Calu3 (cell line): Measurements from ENCODE around the gene PDCD7. TPM values are rescaled to one million over a fixed set of nuclear protein-coding genes. Genes with fewer than 3 reads are reported as not detected.
"Not testable (repeated sequence)": the region's sequence is repeated elsewhere in the genome, so short reads cannot be mapped to it uniquely, and the experiment has no call there.

Source experiments
- BruUV-seq: library from RNA; stranded (reverse); fragments of 400-500 nt; replicated peaks from 2 replicates; lab custom pipeline; 2021; lab: Mats Ljungman, UMichigan
- CTCF ChIA-PET: fragments of 300-600 bp; sonication (Branson Sonifier 250); formaldehyde crosslinking; loops from one replicate; lab custom pipeline; 2022; ENCODE audit warnings: antibody characterized with exemption; lab: Charles Lee
- DNase-seq: peaks from one replicate; pipeline ENCODE4 v3.0.0; 2022
- H3K27ac Mint-ChIP-seq: one replicate; pipeline ENCODE4 v1.8.0; 2022; ENCODE audit warnings: mixed read lengths; ENCODE audit not compliant: unreplicated experiment
- H3K27me3 Mint-ChIP-seq: one replicate; pipeline ENCODE4 v1.8.0; 2022; ENCODE audit warnings: mixed read lengths; ENCODE audit not compliant: unreplicated experiment
- H3K36me3 Mint-ChIP-seq: one replicate; pipeline ENCODE4 v1.8.0; 2022; ENCODE audit warnings: mild to moderate bottlenecking, moderate library complexity, mixed read lengths; ENCODE audit not compliant: insufficient read depth, unreplicated experiment
- H3K4me1 Mint-ChIP-seq: one replicate; pipeline ENCODE4 v1.8.0; 2022; ENCODE audit warnings: mild to moderate bottlenecking, low read depth, mixed read lengths; ENCODE audit not compliant: unreplicated experiment
- H3K4me3 Mint-ChIP-seq: one replicate; pipeline ENCODE4 v1.8.0; 2022; ENCODE audit warnings: mild to moderate bottlenecking, low read depth, moderate library complexity, mixed read lengths; ENCODE audit not compliant: unreplicated experiment
- H3K9me3 Mint-ChIP-seq: one replicate; pipeline ENCODE4 v1.8.0; 2022; ENCODE audit warnings: low read depth, mixed read lengths; ENCODE audit not compliant: unreplicated experiment
- CTCF ChIP-seq: fragments of 200-600 bp; IDR thresholded peaks from one replicate; pipeline ENCODE4 v1.8.0; 2022; ENCODE audit warnings: antibody characterized with exemption; ENCODE audit not compliant: unreplicated experiment
- intact Hi-C: fragments of 100-400 bp; cut with micrococcal nuclease; formaldehyde crosslinking; loops from one replicate; pipeline ENCODE4 v1.10.0; 2022; ENCODE audit not compliant: unreplicated experiment
- total RNA-seq: library from RNA; stranded (reverse); gene quantifications from 2 replicates; pipeline ENCODE4 v1.2.3, GENCODE V29; 2022

The PDCD7 gene
- total RNA-seq, 1 experiment from 2014 or later, result 26.4 TPM

GRCh38 chr15:65076486-65077290, 56.9 kb downstream of the PDCD7 start, which contains the start of gene KBTBD13:
Gene KBTBD13 (plus strand): TSS chr15:65076746. CDS start chr15:65076816, 70 bp downstream.
- H3K4me3 Mint-ChIP-seq, result no peak within 1 kb of the TSS
- CTCF ChIA-PET, result no interaction called here

GRCh38 chr15:65075607-65076395, 57.8 kb downstream of the PDCD7 start:
- H3K27me3 Mint-ChIP-seq, result peaks cover 15% of the 10 kb centered on the region
- H3K27ac Mint-ChIP-seq, DNase-seq, H3K9me3 Mint-ChIP-seq, H3K36me3 Mint-ChIP-seq, intact Hi-C loops, BruUV-seq, CTCF ChIA-PET, H3K4me3 Mint-ChIP-seq, H3K4me1 Mint-ChIP-seq: not testable (repeated sequence)

More at GRCh38 chr15:65076486-65077290, 56.9 kb downstream of the PDCD7 start, which contains the start of gene KBTBD13:
- no peaks in the 10 kb centered on the region for H3K9me3 Mint-ChIP-seq
- peaks cover 16% of the 10 kb centered on the region for H3K27me3 Mint-ChIP-seq
- H3K36me3 Mint-ChIP-seq, result no peaks in the 10 kb centered on the region
- no peak for DNase-seq
- BruUV-seq, result no TSS peak
- no peak within 1 kb of the TSS for H3K27ac Mint-ChIP-seq
- H3K4me1 Mint-ChIP-seq, result no peaks in the 10 kb centered on the region
- no peak for TF ChIP-seq CTCF
- intact Hi-C loops, result no loop called here

- H3K4me1 Mint-ChIP-seq, BruUV-seq, intact Hi-C loops, H3K27ac Mint-ChIP-seq, DNase-seq, H3K4me3 Mint-ChIP-seq, H3K9me3 Mint-ChIP-seq, H3K36me3 Mint-ChIP-seq: not testable (repeated sequence)
- CTCF ChIA-PET, result interaction anchor here (0.7 kb wide), 1 partner anchor 550 kb away, joined by 4 read pairs; no protein-coding TSS in a partner anchor
- peaks cover 15% of the 10 kb centered on the region for H3K27me3 Mint-ChIP-seq
Observed at GRCh38 chr15:65074946-65075345, 58.7 kb downstream of the PDCD7 start.

DNA sequence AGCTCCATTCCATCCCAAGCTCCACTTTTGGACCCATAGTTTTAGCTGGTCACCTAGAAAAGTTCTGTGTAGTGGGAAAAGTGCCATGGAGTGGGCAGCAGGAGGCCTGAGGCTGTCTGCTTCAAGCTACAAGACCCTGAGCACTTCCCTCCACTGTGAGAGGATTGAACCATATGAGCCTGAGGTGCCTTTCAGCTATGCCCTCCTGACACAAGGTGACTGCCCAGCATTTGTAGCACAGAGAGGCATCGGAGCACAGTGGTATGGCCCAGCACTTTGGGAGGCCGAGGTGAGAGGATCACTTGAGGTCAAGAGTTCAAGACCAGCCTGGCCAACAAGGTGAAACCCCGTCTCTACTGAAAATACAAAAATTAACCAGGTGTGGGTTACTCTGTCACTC, 61.0 kb downstream of the PDCD7 start:
- Mint-ChIP-seq H3K36me3 (no peaks in the 10 kb centered on the region), H3K9me3 (no peaks in the 10 kb centered on the region), H3K27me3 (peaks cover 13% of the 10 kb centered on the region), H3K27ac (no peak overlapping the region), H3K4me1 (peaks cover under 1% of the 10 kb centered on the region), H3K4me3 (no peak overlapping the region)
- DNase-seq, result no peak
- no peak for TF ChIP-seq CTCF
- intact Hi-C loops, result no loop called here
- BruUV-seq, result no TSS peak
- CTCF ChIA-PET, result interaction anchor here (1.3 kb wide), 1 partner anchor 18 kb away, joined by 4 read pairs; no protein-coding TSS in a partner anchor

DNA sequence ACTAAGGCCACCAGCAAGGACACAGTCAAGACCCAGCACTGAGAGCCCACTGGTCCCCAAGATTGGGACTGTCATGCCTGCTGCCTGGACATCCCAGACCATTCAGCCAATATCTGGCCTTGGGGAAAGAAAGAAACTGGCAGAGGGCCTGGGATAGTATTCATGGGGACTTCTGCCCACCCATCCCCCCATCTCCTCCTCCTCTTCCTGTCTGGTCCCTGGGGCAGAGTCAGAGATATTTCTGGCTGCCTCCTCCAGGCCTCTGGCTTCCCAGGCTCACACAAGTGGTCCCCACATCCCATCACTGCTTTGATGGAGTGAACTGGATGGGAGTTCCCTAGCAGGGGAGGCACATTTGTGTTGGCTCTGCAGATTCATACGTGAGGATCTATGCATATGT, 61.6 kb downstream of the PDCD7 start:
- no peak for DNase-seq
- CTCF ChIA-PET, result no interaction called here
- no peaks in the 10 kb centered on the region for H3K9me3 Mint-ChIP-seq
- TF ChIP-seq CTCF, result no peak
- peaks cover 4% of the 10 kb centered on the region for H3K36me3 Mint-ChIP-seq
- H3K27me3 Mint-ChIP-seq, result peaks cover 19% of the 10 kb centered on the region
- intact Hi-C loops, result no loop called here
- H3K27ac Mint-ChIP-seq, result no peak overlapping the region
- BruUV-seq, result no TSS peak
- H3K4me3 Mint-ChIP-seq, result no peak overlapping the region
- peaks cover 7% of the 10 kb centered on the region for H3K4me1 Mint-ChIP-seq
